HFFc6 (cell line): Measurements from ENCODE around the gene ABI2. TPM values are rescaled to one million over a fixed set of nuclear protein-coding genes. Genes with fewer than 3 reads are reported as not detected.

Source experiments
- DNase-seq: peaks from one replicate; pipeline ENCODE4 v3.0.0-alpha.2; 2018
- H3K27ac Mint-ChIP-seq: 2 replicates; pipeline ENCODE4 v1.8.0; 2020; ENCODE audit warnings: mild to moderate bottlenecking, mixed read lengths
- H3K27me3 Mint-ChIP-seq: 2 replicates; pipeline ENCODE4 v1.8.0; 2021; ENCODE audit warnings: mild to moderate bottlenecking, moderate library complexity, mixed read lengths; ENCODE audit not compliant: insufficient read depth
- H3K36me3 Mint-ChIP-seq: 2 replicates; pipeline ENCODE4 v1.8.0; 2021; ENCODE audit warnings: low read depth, mixed read lengths
- H3K4me1 Mint-ChIP-seq: 2 replicates; pipeline ENCODE4 v1.8.0; 2020; ENCODE audit warnings: low read depth, mixed read lengths
- H3K4me3 Mint-ChIP-seq: 2 replicates; pipeline ENCODE4 v1.8.0; 2020; ENCODE audit warnings: mild to moderate bottlenecking, moderate library complexity, mixed read lengths
- H3K9me3 Mint-ChIP-seq: 2 replicates; pipeline ENCODE4 v1.8.0; 2020; ENCODE audit warnings: mild to moderate bottlenecking, mixed read lengths
- CTCF ChIP-seq: fragments of 200-600 bp; sonication (generic); IDR thresholded peaks from 2 replicates; pipeline ENCODE4 v1.5.0; 2021; ENCODE audit warnings: antibody characterized with exemption, mild to moderate bottlenecking
- long read RNA-seq: library from polyadenylated mRNA; unstranded; transcript quantifications from one replicate; pipeline ENCODE4 v2.0.0, GENCODE V29; 2019
- total RNA-seq, 6 experiments: library from RNA; stranded (reverse); fragmentation: NEBNext Ultra II Directional; extraction: Animal tissue kit (Norgen Biotek cat#: 25700); gene quantifications; 2 replicates in 1 of 6; 3 replicates in 5 of 6; pipeline ENCODE4 v1.2.3, GENCODE V29; 2021

Gene ABI2
- 10 to 100 TPM; 69.9 to 84.1 (median 75.3) TPM for total RNA-seq
- long read RNA-seq, full-length matches to known transcripts = 17 of 68 reads
- long read RNA-seq, partial matches to known transcripts = 4 of 68 reads
- long read RNA-seq, other reads (novel, unspliced or antisense) = 47 of 68 reads

GRCh38 chr2:203327901-203328759, at the start of gene ABI2:
Gene ABI2, plus strand, starts transcription at chr2:203328394. Its CDS starts 121 bp downstream, at chr2:203328515.
- Mint-ChIP-seq H3K4me3 (peak within 1 kb of the TSS; percentile 95), H3K27me3 (no peaks in the 10 kb centered on the region), H3K4me1 (peaks cover 33% of the 10 kb centered on the region), H3K36me3 (peaks cover 15% of the 10 kb centered on the region; the same call in 1 of the 2 replicates), H3K9me3 (no peaks in the 10 kb centered on the region), H3K27ac (peak within 1 kb of the TSS; percentile 90)
- no peak for TF ChIP-seq CTCF
- DNase-seq = peak; percentile 58

- H3K27ac Mint-ChIP-seq = no peak overlapping the region
- no peaks in the 10 kb centered on the region for H3K27me3 Mint-ChIP-seq
- H3K9me3 Mint-ChIP-seq = no peaks in the 10 kb centered on the region
- TF ChIP-seq CTCF = no peak
- no peak overlapping the region for H3K4me3 Mint-ChIP-seq
- H3K4me1 Mint-ChIP-seq = peaks cover 7% of the 10 kb centered on the region
- peaks cover 18% of the 10 kb centered on the region for H3K36me3 Mint-ChIP-seq
- DNase-seq = no peak
Measured at GRCh38 chr2:203279288-203279687, 48.9 kb upstream of the ABI2 start.

- H3K4me3 Mint-ChIP-seq = no peak overlapping the region
- H3K9me3 Mint-ChIP-seq = no peaks in the 10 kb centered on the region
- TF ChIP-seq CTCF = no peak
- H3K27ac Mint-ChIP-seq = peak overlapping the region; percentile 56; the same call in 1 of the 2 replicates
- no peaks in the 10 kb centered on the region for H3K27me3 Mint-ChIP-seq
- H3K36me3 Mint-ChIP-seq = peaks cover 18% of the 10 kb centered on the region
- peaks cover 7% of the 10 kb centered on the region for H3K4me1 Mint-ChIP-seq
- DNase-seq = peak; percentile 19
Measured at GRCh38 chr2:203280428-203281064, 47.6 kb upstream of the ABI2 start.

- H3K36me3 Mint-ChIP-seq = peaks cover 18% of the 10 kb centered on the region
- H3K27ac Mint-ChIP-seq = no peak overlapping the region
- no peaks in the 10 kb centered on the region for H3K27me3 Mint-ChIP-seq
- H3K4me3 Mint-ChIP-seq = no peak overlapping the region
- TF ChIP-seq CTCF = no peak
- H3K4me1 Mint-ChIP-seq = peaks cover 7% of the 10 kb centered on the region
- no peak for DNase-seq
- H3K9me3 Mint-ChIP-seq = no peaks in the 10 kb centered on the region
Measured at GRCh38 chr2:203282101-203282500, 46.1 kb upstream of the ABI2 start.

GRCh38 chr2:203286532-203286931, 41.7 kb upstream of the ABI2 start:
- Mint-ChIP-seq H3K27me3 (no peaks in the 10 kb centered on the region), H3K4me3 (no peak overlapping the region), H3K9me3 (no peaks in the 10 kb centered on the region), H3K36me3 (peaks cover 5% of the 10 kb centered on the region; the same call in 1 of the 2 replicates), H3K4me1 (no peaks in the 10 kb centered on the region), H3K27ac (no peak overlapping the region)
- TF ChIP-seq CTCF = no peak
- no peak for DNase-seq
